22Rv1 (cell line): ENCODE measurements around the gene RIC8A.

Experiments
- ZFX ChIP-seq: fragments of 450-650 bp; IDR thresholded peaks from 2 replicates; pipeline ENCODE4 v1.6.1; 2017; ENCODE audit warnings: antibody characterized with exemption, borderline replicate concordance
- TF ChIP-seq, protein P1 (sequence below): fragments of 450-650 bp; IDR thresholded peaks from 2 replicates; pipeline ENCODE4 v1.5.1; 2017; ENCODE audit warnings: mild to moderate bottlenecking

DNA sequence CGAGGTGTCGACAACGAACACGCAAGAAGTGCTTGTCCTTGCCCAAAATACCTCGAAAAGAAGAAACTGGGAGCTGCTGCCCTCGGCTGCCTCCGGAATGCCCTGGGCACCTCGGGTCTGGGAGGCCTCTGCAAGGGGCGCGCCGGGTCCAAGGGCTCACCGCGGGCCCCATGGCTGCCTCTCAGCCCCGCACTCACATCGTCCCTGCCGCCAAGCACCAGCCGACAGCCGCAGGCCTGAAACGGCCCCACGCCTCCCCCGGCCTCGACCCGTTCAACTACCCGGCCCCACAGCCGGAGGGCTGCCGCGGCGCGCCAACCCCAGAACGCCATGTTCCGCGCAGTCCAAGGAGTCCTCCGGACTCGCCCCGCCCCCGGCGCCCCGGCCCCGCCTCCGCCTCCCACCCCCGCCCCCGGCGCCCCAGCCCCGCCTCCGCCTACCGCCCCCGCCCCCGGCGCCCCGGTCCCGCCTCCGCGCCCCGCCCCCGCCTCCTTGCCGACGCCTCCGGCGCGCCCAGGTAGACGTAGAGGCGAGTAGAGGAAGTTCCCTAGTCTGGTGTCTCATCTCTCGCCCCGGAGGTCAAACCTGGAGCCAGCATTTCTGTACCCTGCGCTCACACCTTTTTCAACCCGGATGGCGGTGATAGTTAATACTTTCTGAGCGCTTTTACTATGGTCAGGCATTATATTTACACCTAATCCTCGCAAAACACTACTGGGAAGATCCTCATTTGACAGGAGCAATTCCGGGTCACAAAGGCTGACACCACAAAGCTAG is 28.7 kb downstream of the RIC8A start, which contains the start of gene SIRT3:
- TF ChIP-seq, protein P1, sequence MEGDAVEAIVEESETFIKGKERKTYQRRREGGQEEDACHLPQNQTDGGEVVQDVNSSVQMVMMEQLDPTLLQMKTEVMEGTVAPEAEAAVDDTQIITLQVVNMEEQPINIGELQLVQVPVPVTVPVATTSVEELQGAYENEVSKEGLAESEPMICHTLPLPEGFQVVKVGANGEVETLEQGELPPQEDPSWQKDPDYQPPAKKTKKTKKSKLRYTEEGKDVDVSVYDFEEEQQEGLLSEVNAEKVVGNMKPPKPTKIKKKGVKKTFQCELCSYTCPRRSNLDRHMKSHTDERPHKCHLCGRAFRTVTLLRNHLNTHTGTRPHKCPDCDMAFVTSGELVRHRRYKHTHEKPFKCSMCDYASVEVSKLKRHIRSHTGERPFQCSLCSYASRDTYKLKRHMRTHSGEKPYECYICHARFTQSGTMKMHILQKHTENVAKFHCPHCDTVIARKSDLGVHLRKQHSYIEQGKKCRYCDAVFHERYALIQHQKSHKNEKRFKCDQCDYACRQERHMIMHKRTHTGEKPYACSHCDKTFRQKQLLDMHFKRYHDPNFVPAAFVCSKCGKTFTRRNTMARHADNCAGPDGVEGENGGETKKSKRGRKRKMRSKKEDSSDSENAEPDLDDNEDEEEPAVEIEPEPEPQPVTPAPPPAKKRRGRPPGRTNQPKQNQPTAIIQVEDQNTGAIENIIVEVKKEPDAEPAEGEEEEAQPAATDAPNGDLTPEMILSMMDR = no peak
- no peak for TF ChIP-seq ZFX
